Gastrocnemius medialis (tissue), 4 donors: ENCODE results near the gene MPP2.

Experiments
- CTCF ChIP-seq, 5 experiments: fragments of 450-650 bp in 3 of 5; fragments of 200-600 bp in 2 of 5; sonication (generic) in 2 of 5; IDR thresholded peaks in 4 of 5; conservative IDR thresholded peaks in 1 of 5; 1 replicate in 4 of 5; 2 replicates in 1 of 5; pipeline ENCODE4 v1.5.1; 2016 to 2019; ENCODE audit warnings: antibody characterized with exemption in 5 of 5, mild to moderate bottlenecking in 3 of 5, moderate library complexity in 3 of 5
- POLR2A ChIP-seq, 2 donors: fragments of 450-650 bp; IDR thresholded peaks; one replicate each; pipeline ENCODE4 v1.6.1; 2017; ENCODE audit warnings: antibody characterized with exemption in 2 of 2, mild to moderate bottlenecking in 2 of 2, moderate library complexity in 2 of 2

- TF ChIP-seq CTCF (IDR thresholded peaks at IDR 0.05 in 4 of 5, conservative IDR thresholded peaks at IDR 0.05 in 1 of 5) (no peak), POLR2A (IDR thresholded peaks at IDR 0.05) (no peak)
Measured at GRCh38 chr17:43914451-43914850, 7.1 kb upstream of the MPP2 start.
